ENCODE data around the gene ZFR. TPM values are rescaled to one million over a fixed set of nuclear protein-coding genes. Genes with fewer than 3 reads are reported as not detected.
"Not testable (repeated sequence)": the region's sequence is repeated elsewhere in the genome, so short reads cannot be mapped to it uniquely, and the experiment has no call there.

Gene ZFR
- total RNA-seq, 1 donor from 2014 or later, result 73.8 TPM

- no peak for DNase-seq (ENCODE audit: low spot score)
- intact Hi-C loops (cut with DNase I), result no loop called here
Measured at GRCh38 chr5:32421075-32421474, 23.5 kb downstream of the ZFR start.

DNA sequence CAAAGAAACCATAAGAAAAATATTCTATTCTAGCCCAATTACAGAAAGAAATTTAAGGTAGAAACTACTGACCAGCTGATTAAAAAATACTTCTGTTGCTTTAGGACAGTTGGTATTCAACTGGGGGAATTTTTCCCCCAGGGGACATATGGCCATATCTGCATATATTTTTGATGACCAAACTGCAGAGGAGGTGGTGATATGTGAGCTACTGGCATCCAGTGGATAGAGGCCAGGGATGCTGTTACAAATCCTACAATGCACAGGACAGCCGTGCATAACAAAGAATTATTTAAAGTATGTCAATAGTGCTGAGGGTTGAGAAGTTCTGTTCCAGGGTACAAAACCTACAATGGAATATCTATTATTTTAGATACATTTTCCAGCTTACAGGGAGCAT lies 24.0 kb downstream of the ZFR start:
- intact Hi-C loops (cut with DNase I), result no loop called here
- no peak for DNase-seq (ENCODE audit: low spot score)

- intact Hi-C loops (cut with DNase I), result no loop called here
- no peak for DNase-seq (ENCODE audit: low spot score)
Measured at GRCh38 chr5:32419791-32420190, 24.7 kb downstream of the ZFR start.

DNA sequence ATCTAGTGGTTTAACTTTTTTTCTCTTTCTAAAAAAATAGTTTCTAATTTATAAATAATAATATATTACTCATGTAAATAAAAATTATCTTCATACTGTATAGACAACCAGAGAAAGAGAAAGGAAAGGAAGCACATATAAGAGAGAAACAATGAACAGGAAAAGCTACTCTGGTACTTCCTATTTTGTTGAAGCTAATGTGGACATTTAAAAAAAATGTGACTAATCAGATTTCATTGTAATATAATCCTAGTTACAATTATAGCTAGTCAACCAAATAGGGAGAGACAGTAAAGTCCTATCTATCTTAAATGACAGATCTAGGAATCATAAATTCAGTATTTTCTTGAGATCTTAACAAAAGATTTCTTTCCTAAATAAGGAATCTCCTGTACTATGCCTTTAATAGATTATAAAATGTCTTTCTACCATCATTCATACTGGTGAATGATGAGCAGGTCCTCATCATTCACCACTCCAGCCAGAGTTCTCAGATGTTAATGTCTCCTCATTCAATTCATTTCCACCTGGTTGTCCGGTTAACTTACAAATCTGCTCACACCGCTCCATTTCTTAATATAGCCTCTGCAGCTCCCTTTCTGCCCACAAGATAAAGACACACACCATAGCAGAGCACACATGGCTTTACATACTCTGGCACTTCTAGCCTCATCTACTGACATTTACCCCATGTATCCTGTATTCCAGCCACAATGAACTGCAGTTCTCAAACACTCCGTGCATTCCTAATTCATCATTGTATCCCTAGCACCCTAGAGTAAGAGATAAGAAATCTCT lies 30.9 kb downstream of the ZFR start:
- DNase-seq (ENCODE audit: low spot score), result no peak
- intact Hi-C loops (cut with DNase I), result no loop called here

- intact Hi-C loops (cut with DNase I), result no loop called here
- DNase-seq (ENCODE audit: low spot score), result no peak
Measured at GRCh38 chr5:32410630-32411029, 33.9 kb downstream of the ZFR start.

DNA sequence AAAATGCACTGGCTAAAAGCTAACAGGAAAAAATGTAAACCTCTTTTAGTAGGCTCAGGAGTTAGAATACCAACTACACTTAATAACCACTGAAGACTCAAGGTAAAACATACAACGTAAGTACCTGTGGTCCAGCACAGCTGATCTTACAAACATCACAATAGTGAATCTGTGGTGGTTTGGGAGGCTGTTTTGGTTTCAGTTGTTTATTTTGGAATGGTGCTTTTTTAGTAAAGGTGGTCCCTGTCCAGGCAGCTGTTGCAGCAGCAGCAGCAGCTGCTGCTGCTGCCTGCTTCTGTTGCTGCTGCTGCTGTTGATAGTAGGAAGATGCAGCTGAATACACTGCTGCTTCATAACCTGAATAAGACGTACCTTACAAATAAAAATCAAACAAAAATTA lies 37.9 kb downstream of the ZFR start:
- intact Hi-C loops (cut with DNase I), result no loop called here
- DNase-seq (ENCODE audit: low spot score), result no peak

GRCh38 chr5:32405507-32405906 lies 39.0 kb downstream of the ZFR start:
- intact Hi-C loops (cut with DNase I), result no loop called here
- DNase-seq (ENCODE audit: low spot score), result no peak

- intact Hi-C loops (cut with DNase I), result no loop called here
- DNase-seq (ENCODE audit: low spot score), result no peak
Measured at GRCh38 chr5:32403760-32404159, 40.8 kb downstream of the ZFR start.

DNA sequence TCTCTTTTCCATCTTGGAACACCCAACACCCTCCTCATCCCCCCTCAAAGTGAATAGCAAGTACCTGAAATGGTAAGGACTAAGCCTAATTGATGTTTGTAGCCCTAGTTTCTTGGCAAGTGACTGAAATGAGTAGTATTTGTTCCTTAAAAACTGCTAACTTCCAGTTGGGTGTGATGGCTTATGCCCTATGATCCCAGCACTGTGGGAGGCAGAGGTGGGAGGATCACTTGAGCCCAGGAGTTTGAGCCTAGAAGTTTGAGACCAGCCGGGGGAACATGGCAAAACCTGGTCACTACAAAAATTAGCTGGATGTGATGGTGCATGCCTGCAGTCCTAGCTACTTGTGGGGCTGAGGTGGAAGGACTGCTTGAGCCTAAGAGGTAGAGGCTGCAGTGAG lies 44.1 kb downstream of the ZFR start:
- no peak for DNase-seq (ENCODE audit: low spot score)
- intact Hi-C loops (cut with DNase I), result no loop called here

GRCh38 chr5:32398754-32399153 lies 45.8 kb downstream of the ZFR start:
- DNase-seq (ENCODE audit: low spot score); intact Hi-C loops (cut with DNase I): not testable (repeated sequence)

DNA sequence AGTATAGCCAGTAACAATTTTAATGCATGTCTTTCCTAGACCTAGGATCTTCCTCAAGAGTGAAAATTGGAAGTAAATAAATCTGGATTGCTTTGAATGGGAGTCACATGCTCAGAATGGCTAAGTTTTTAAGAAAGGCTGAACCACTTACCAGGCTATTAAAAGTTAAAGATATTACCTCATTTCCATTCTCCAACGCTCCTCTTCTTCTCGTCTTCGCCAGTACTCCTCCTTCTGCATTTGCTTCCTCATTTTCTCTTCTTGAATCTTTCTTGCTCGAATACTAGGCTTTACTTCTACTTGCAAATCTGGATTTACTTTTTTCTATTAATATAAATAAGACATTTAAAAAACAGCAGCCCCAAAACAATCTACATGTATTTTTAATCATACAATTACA lies 49.6 kb downstream of the ZFR start:
- intact Hi-C loops (cut with DNase I), result no loop called here
- no peak for DNase-seq (ENCODE audit: low spot score)

DNA sequence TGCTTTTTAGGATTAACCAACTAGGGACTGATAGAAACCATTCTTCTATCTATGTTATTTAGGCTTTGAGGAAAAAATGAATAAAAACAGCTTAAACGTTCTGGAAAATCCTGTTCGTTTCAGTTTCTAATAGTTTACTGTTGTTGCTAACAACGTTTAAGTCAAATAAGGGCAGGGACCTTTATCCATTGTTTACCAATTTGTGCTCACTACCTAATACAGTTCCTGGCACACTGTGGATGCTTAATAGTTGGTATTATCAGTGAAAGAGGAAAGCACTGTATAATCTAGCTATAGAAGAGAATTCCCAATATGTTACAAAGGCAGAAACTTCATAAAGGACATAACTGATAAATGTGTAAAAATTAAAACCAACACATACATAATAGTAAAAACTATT lies 52.5 kb downstream of the ZFR start:
- no peak for DNase-seq (ENCODE audit: low spot score)
- intact Hi-C loops (cut with DNase I), result no loop called here

GRCh38 chr5:32390819-32391591 lies 53.5 kb downstream of the ZFR start:
- intact Hi-C loops (cut with DNase I), result no loop called here
- DNase-seq (ENCODE audit: low spot score), result no peak

DNA sequence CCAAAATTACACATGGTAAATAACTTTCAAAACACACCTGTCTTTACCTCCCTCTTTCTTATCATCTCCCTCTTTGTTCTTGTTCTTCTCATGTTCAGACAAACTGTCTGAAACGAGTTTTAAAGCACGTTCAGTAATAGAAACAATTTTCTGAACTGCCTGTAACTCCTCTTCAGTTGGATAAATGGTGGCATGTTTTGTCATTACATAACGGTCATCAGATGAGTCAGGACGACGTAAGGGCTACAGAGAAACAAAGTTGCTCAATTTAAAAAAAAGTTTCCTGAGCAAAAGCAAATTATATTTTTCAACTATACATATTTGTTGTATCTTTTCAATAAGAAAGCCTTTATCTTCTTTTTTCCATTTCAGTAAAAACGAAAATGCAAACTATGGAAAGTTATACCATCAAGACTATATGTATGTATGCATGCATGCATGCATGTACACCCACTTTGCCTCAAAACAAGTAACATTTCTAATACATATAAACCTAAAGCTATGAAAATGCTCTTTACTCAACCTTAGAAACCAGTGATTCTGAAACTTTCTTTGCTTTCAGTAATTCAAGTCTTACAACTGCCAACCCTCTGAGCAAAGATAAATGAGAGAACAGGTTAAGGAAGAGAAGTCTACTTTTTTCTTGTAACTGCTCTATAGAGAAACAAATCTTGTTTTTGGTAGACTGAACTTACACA lies 56.0 kb downstream of the ZFR start:
- intact Hi-C loops (cut with DNase I), result no loop called here
- DNase-seq (ENCODE audit: low spot score), result no peak

- intact Hi-C loops (cut with DNase I), result no loop called here
- no peak for DNase-seq (ENCODE audit: low spot score)
Measured at GRCh38 chr5:32387841-32388240, 56.7 kb downstream of the ZFR start.

GRCh38 chr5:32387211-32387610 lies 57.3 kb downstream of the ZFR start:
- no peak for DNase-seq (ENCODE audit: low spot score)
- intact Hi-C loops (cut with DNase I), result no loop called here

DNA sequence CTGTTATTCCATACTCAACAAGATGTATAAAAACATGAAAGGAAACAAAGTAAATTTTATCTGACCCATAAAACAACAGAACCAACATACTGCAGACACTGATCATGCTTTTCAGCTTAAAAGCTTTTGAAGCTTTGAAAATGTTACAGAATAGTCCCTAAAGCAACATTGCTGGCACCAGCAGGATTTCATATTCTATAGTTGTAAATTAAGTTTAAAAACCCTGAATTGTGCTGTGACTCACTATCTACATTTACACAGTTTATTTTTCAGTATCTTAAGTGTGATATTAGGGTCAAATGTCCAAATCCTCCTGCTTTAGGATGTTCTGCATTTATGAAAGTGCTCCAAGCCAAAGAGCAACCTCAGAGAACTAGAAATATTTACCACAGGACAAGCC lies 59.9 kb downstream of the ZFR start:
- intact Hi-C loops (cut with DNase I), result no loop called here

GRCh38 chr5:32383586-32383985 lies 61.0 kb downstream of the ZFR start:
- DNase-seq (ENCODE audit: low spot score), result no peak
- intact Hi-C loops (cut with DNase I), result no loop called here

More for the DNA sequence above, 59.9 kb downstream of the ZFR start:
- no peak for DNase-seq (ENCODE audit: low spot score)

DNA sequence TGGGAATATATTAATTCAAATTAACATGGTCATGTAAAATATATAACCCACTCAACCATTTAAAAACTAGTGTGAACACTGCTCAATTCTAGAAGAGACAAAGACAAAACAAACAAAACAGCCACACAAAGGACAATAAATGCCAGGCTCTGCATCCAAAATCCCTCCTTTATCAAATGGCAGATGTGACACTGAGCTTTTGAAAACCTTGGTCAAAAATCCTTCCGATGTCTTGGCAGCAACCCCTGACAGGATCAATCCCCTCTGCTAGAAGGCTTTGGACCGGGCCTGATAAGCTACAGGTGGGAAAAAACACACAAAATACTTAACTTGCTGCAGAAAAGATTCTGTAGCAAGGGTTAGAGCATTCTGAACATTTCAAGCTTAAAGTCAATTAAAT lies 61.5 kb downstream of the ZFR start:
- no peak for DNase-seq (ENCODE audit: low spot score)
- intact Hi-C loops (cut with DNase I), result no loop called here

- no peak for DNase-seq (ENCODE audit: low spot score)
- intact Hi-C loops (cut with DNase I), result no loop called here
Measured at GRCh38 chr5:32379421-32379820, 65.1 kb downstream of the ZFR start.

GRCh38 chr5:32378966-32379365 lies 65.6 kb downstream of the ZFR start:
- no peak for DNase-seq (ENCODE audit: low spot score)
- intact Hi-C loops (cut with DNase I), result no loop called here

All from cardiac septum (tissue), 1 donor.